ENCODE results near the gene CCL4. TPM values are rescaled to one million over a fixed set of nuclear protein-coding genes. Genes with fewer than 3 reads are reported as not detected.
"Not testable (repeated sequence)": the region's sequence is repeated elsewhere in the genome, so short reads cannot be mapped to it uniquely, and the experiment has no call there.

CCL4 gene
- total RNA-seq, 1 donor from 2014 or later = not detected

DNA sequence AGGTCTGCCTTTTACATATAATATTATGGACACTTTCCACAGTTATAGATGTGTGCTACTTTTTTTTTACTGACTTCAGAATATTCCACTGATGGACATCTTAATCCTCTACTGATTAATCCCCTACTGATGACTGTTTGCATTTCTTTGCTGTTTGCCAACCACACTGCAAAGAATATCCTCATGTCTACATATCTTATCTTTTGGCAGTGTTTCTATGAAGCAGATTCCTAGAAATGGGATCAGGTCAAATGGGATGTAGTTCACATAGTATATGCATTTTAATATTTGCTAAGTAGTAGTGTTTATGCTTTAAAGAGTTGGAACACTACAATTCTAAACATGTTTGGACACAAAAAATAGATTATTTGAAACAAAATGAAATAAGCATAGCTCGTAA, 16.8 kb upstream of the CCL4 start:
- H3K27me3 Mint-ChIP-seq (ENCODE audit: low read depth) = peaks cover 9% of the 10 kb centered on the region
- no peak for DNase-seq (ENCODE audit: low read depth, low spot score)
- H3K9me3 Mint-ChIP-seq = no peaks in the 10 kb centered on the region
- no peak overlapping the region for H3K27ac Mint-ChIP-seq (ENCODE audit: unreplicated experiment)
- H3K36me3 Mint-ChIP-seq (ENCODE audit: low read depth) = no peaks in the 10 kb centered on the region
- TF ChIP-seq, protein P1, sequence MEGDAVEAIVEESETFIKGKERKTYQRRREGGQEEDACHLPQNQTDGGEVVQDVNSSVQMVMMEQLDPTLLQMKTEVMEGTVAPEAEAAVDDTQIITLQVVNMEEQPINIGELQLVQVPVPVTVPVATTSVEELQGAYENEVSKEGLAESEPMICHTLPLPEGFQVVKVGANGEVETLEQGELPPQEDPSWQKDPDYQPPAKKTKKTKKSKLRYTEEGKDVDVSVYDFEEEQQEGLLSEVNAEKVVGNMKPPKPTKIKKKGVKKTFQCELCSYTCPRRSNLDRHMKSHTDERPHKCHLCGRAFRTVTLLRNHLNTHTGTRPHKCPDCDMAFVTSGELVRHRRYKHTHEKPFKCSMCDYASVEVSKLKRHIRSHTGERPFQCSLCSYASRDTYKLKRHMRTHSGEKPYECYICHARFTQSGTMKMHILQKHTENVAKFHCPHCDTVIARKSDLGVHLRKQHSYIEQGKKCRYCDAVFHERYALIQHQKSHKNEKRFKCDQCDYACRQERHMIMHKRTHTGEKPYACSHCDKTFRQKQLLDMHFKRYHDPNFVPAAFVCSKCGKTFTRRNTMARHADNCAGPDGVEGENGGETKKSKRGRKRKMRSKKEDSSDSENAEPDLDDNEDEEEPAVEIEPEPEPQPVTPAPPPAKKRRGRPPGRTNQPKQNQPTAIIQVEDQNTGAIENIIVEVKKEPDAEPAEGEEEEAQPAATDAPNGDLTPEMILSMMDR (conservative IDR thresholded peaks at IDR 0.05) = no peak
- no peaks in the 10 kb centered on the region for H3K4me1 Mint-ChIP-seq
- H3K4me3 Mint-ChIP-seq = no peak overlapping the region

DNA sequence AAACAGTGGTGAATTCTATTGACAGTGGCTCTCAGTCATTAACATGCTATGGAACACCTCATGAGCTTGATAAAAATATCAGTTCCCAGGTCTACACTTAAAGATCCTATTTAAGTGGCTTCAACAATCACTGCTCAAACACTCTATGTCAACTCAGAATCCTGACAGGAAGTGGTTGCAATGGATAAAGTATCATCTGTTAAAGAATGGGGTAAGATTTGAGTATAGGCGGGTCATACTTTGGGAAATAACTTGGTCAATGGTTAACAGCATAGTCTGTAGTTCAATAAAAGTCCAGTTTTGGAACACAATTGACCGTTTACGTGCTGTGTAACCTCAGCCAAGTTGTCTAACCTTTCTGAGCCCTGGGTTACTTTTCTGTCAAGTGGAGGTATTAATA, 16.2 kb upstream of the CCL4 start:
- not testable (repeated sequence) for H3K9me3 Mint-ChIP-seq; H3K4me1 Mint-ChIP-seq; DNase-seq (ENCODE audit: low read depth, low spot score); H3K4me3 Mint-ChIP-seq; H3K27ac Mint-ChIP-seq (ENCODE audit: unreplicated experiment); H3K36me3 Mint-ChIP-seq (ENCODE audit: low read depth)
- H3K27me3 Mint-ChIP-seq (ENCODE audit: low read depth) = peaks cover 13% of the 10 kb centered on the region

DNA sequence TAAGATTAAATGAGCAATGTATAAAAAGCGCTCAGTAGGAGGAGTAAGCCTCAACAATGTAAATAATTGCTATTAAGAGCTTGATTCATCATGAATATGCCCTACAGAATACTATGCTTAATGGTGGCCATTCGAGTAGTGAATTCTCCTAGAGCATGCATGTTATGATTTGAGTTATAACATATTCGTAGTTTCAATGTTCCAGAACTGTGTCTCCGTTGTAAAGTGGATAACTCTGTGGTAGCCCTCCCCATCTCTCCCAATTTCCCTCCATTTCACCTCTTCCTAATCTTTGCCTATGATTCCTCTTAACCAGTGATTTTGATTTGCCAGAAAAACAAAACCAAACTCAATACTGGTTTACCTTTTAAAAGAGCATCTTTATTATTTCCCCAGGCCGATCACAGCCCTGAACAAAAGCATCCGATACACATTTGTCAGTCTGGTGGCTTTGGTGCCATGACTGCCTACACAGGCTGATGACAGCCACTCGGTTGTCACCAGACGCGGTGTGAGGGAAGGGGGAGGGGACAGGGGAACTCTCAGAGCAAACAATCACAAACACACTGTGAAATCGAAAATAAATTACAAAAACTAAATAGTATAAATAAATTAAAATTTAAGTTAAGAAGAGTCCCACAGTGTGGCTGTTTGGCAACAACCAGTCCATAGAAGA, 15.6 kb upstream of the CCL4 start:
- H3K4me1 Mint-ChIP-seq; H3K27ac Mint-ChIP-seq (ENCODE audit: unreplicated experiment); H3K4me3 Mint-ChIP-seq; DNase-seq (ENCODE audit: low read depth, low spot score); H3K36me3 Mint-ChIP-seq (ENCODE audit: low read depth); H3K9me3 Mint-ChIP-seq: not testable (repeated sequence)
- peaks cover 14% of the 10 kb centered on the region for H3K27me3 Mint-ChIP-seq (ENCODE audit: low read depth)

DNA sequence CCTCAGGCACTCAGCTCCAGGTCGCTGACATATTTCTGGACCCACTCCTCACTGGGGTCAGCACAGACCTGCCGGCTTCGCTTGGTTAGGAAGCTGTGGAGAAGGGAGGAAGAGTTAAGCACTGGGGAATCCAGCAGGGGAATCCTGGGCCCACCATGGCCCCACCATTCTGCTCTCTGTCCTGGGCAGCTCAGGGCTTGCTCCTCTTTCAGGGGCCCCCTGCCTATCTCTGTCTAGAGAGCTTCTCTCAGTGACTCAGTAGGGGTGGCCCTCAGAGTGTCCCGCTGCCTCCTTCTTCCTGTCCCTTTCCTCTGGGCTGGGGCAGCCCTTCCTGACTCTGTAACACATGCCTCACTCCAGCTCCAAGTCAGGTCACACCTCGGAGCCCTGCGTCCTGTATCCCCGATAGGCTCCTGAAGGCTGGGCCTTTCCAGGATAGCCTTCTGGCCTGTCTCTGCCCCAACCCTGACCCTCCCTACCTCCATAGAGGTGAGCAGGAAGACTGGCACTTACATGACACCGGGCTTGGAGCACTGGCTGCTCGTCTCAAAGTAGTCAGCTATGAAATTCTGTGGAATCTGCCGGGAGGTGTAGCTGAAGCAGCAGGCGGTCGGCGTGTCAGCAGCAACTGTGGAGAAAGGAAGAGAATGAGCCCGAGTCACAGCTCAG, 14.8 kb upstream of the CCL4 start:
- Mint-ChIP-seq H3K4me3 (no peak overlapping the region), H3K36me3 (ENCODE audit: low read depth) (no peaks in the 10 kb centered on the region), H3K27me3 (ENCODE audit: low read depth) (peaks cover 17% of the 10 kb centered on the region), H3K9me3 (no peaks in the 10 kb centered on the region), H3K4me1 (no peaks in the 10 kb centered on the region), H3K27ac (ENCODE audit: unreplicated experiment) (no peak overlapping the region)
- TF ChIP-seq, protein P1 (conservative IDR thresholded peaks at IDR 0.05) = no peak
- no peak for DNase-seq (ENCODE audit: low read depth, low spot score)

DNA sequence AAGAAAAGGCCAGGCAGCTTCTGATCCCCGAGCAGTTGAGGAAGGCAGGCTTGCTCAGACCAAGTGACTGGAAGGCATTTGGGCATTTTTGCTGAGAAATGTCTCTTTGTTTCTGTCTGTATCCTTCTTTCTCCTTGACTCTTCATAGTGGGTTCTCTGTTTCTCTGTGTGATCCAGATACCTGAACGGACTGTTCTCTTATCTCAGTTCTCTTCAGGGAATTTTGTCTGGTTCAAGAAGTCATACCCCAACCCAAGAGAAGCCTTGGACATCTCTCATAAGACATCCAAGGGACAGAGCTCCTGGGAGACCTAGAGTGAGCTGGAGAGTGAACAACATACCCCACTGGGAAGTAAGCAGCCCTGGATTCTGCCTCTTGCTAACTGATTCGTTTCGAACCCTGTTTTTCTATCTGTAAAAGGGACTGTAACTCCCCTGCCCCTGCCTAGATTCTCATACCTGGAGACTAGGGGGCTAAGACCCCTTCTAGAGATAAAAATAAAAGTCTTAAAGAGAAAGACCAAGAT, 14.2 kb upstream of the CCL4 start:
- Mint-ChIP-seq H3K9me3 (no peaks in the 10 kb centered on the region), H3K27me3 (ENCODE audit: low read depth) (peaks cover 17% of the 10 kb centered on the region), H3K4me1 (no peaks in the 10 kb centered on the region), H3K27ac (ENCODE audit: unreplicated experiment) (no peak overlapping the region), H3K4me3 (no peak overlapping the region), H3K36me3 (ENCODE audit: low read depth) (no peaks in the 10 kb centered on the region)
- no peak for DNase-seq (ENCODE audit: low read depth, low spot score)
- TF ChIP-seq, protein P1 (conservative IDR thresholded peaks at IDR 0.05) = no peak

DNA sequence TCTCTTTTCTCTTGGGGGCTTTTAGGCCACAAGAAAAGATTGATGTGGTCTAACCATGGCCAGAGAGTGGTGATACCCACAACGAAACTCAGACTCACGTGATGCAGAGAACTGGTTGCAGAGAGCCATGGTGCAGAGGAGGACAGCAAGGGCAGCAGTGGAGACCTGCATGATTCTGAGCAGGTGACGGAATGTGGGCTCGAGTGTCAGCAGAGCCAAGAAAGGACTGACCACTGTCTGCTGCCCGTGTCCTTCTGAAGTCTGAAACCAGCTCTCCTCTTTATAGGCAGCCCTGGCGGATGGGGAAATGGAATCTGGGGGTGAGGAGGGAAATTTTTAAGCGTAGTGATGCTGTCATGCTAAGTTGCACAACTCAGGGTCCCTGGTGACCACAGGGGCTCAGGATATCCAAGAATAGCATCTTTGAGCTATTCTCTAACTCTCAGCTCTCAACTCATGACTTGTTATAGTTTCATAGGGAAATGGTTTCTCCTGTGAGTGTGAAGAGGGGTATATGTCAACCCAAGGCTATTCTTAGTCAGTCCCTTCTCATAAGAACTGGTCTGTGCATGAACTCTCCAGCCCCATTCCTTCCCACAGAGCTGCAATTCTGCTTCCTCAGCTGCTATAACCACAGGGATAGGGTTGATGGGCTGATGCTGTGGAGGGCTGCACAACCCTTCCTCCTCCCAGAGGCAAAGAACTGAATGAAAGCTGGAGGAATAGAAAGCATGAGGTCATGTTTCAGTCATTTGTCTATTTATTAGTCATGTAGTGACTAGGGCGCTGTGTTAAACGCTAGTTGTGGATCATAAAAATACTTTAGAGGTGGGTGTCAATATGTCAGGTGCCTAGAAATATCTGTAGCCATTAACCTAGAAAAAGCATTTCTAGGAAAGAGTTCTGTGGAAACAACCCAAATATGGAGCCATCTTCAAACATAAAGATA, 13.5 kb upstream of the CCL4 start, which contains the start of gene CCL3:
Gene CCL3, minus strand, starts transcription at position 256 of the 949 bp plus-strand sequence. Its CDS starts 85 bp downstream, at position 171.
- Mint-ChIP-seq H3K27me3 (ENCODE audit: low read depth) (peaks cover 17% of the 10 kb centered on the region), H3K4me3 (no peak within 1 kb of the TSS), H3K9me3 (no peaks in the 10 kb centered on the region), H3K27ac (ENCODE audit: unreplicated experiment) (no peak within 1 kb of the TSS), H3K4me1 (no peaks in the 10 kb centered on the region), H3K36me3 (ENCODE audit: low read depth) (no peaks in the 10 kb centered on the region)
- TF ChIP-seq, protein P1 (conservative IDR thresholded peaks at IDR 0.05) = no peak
- no peak for DNase-seq (ENCODE audit: low read depth, low spot score)

Data from neural crest cell (in vitro differentiated cells).